ENCODE data around the gene AURKAIP1.

AURKAIP1 gene

GRCh38 chr1:1331068-1331965 lies 43.7 kb downstream of the AURKAIP1 start, which contains the start of gene TAS1R3:
Gene TAS1R3, plus strand, starts transcription at chr1:1331280. Its CDS starts 66 bp downstream, at chr1:1331346.
- no peak for DNase-seq

GRCh38 chr1:1330366-1331067 lies 44.5 kb downstream of the AURKAIP1 start:
- DNase-seq = no peak

GRCh38 chr1:1329304-1330210 lies 45.5 kb downstream of the AURKAIP1 start:
- DNase-seq = no peak

GRCh38 chr1:1328254-1328653 lies 46.8 kb downstream of the AURKAIP1 start:
- DNase-seq = no peak

GRCh38 chr1:1327291-1327690 lies 47.7 kb downstream of the AURKAIP1 start:
- no peak for DNase-seq

GRCh38 chr1:1326075-1326605 lies 48.9 kb downstream of the AURKAIP1 start:
- no peak for DNase-seq

GRCh38 chr1:1325288-1326074 lies 49.5 kb downstream of the AURKAIP1 start:
- peak; percentile 28 for DNase-seq

GRCh38 chr1:1324524-1325287 lies 50.3 kb downstream of the AURKAIP1 start, which contains the start of the genes CPTP and INTS11:
Gene CPTP, plus strand, starts transcription at chr1:1324802. Its CDS starts 2,109 bp downstream, at chr1:1326911.
Gene INTS11, minus strand, starts transcription at chr1:1324660. Its CDS starts 52 bp downstream, at chr1:1324608.
- peak; percentile 96 for DNase-seq

GRCh38 chr1:1324084-1324523 lies 50.9 kb downstream of the AURKAIP1 start:
- DNase-seq = no peak
